Neural crest cell (in vitro differentiated cells): Measurements from ENCODE around the gene SNTA1. TPM values are rescaled to one million over a fixed set of nuclear protein-coding genes. Genes with fewer than 3 reads are reported as not detected.

Source experiments
- DNase-seq: peaks from one replicate; pipeline ENCODE4 v3.0.0; 2021; ENCODE audit warnings: low read depth, mixed read lengths, low spot score
- H3K27ac Mint-ChIP-seq: one replicate; pipeline ENCODE4 v1.8.0; 2021; ENCODE audit warnings: mild to moderate bottlenecking, mixed read lengths; ENCODE audit not compliant: unreplicated experiment
- H3K27me3 Mint-ChIP-seq: 2 replicates; pipeline ENCODE4 v1.8.0; 2021; ENCODE audit warnings: low read depth, mild to moderate bottlenecking, mixed read lengths
- H3K36me3 Mint-ChIP-seq: 2 replicates; pipeline ENCODE4 v1.8.0; 2021; ENCODE audit warnings: low read depth, mild to moderate bottlenecking, mixed read lengths
- H3K4me1 Mint-ChIP-seq: 2 replicates; pipeline ENCODE4 v1.8.0; 2021; ENCODE audit warnings: mixed read lengths
- H3K4me3 Mint-ChIP-seq: one replicate; pipeline ENCODE4 v1.8.0; 2021; ENCODE audit warnings: mild to moderate bottlenecking, mixed read lengths
- H3K9me3 Mint-ChIP-seq: 2 replicates; pipeline ENCODE4 v1.8.0; 2021; ENCODE audit warnings: mixed read lengths
- CTCF ChIP-seq: fragments of 200-600 bp; sonication (generic); conservative IDR thresholded peaks from 2 replicates; pipeline ENCODE4 v1.5.0; 2021; ENCODE audit warnings: antibody characterized with exemption, mild to moderate bottlenecking
- total RNA-seq: library from RNA; stranded (reverse); gene quantifications from 2 replicates; pipeline ENCODE4 v1.2.1, GENCODE V29; 2021

Gene SNTA1
- total RNA-seq, 1 donor from 2014 or later: 9.4 TPM

- peaks cover 8% of the 10 kb centered on the region for H3K36me3 Mint-ChIP-seq
These were observed 31.7 kb downstream of the SNTA1 start for GRCh38 chr20:33411711-33412483.

GRCh38 chr20:33411242-33411641, 32.3 kb downstream of the SNTA1 start:
- H3K27me3 Mint-ChIP-seq: no peaks in the 10 kb centered on the region
- H3K9me3 Mint-ChIP-seq: no peaks in the 10 kb centered on the region
- H3K36me3 Mint-ChIP-seq: peaks cover 9% of the 10 kb centered on the region
- DNase-seq: no peak
- H3K27ac Mint-ChIP-seq: peak overlapping the region; percentile 0
- H3K4me3 Mint-ChIP-seq: no peak overlapping the region
- peaks cover 9% of the 10 kb centered on the region for H3K4me1 Mint-ChIP-seq
- no peak for TF ChIP-seq CTCF

More at GRCh38 chr20:33411711-33412483, 31.7 kb downstream of the SNTA1 start:
- Mint-ChIP-seq H3K9me3 (no peaks in the 10 kb centered on the region), H3K4me1 (peaks cover 8% of the 10 kb centered on the region), H3K27me3 (no peaks in the 10 kb centered on the region), H3K4me3 (no peak overlapping the region), H3K27ac (peak overlapping the region; percentile 0)
- no peak for DNase-seq
- TF ChIP-seq CTCF: no peak

DNA sequence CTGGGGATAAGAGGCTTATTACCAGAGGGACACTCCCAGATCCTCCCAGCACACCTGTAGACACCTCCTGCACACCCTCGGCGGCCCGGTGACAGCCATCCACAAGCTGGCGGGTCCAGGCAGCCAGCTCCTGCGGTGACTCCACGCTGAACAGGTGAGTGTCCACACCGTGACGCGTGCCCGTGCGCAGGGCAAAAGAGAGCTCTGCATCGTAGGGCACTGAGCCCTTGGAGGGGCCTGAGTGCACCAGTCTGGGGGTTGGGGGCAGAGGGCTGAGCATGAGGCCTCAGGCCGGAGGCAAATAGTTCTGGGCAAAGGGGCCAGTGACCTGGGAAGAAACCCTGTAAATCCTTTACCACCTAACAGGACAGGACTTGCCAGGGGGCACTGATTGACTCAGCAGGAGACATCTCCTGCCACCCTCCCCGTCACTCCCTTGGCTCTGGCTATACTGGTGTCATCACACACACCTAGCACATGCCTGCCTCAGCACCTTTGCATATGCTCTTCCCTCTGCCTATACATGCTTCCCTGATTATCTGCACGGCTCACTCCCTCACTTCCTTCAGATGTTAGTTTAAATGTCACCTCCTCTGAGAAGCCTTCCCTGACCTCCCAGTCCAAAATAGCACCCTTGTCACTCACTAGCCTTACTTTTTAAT, 33.4 kb downstream of the SNTA1 start:
- no peak for TF ChIP-seq CTCF
- Mint-ChIP-seq H3K4me1 (peaks cover 9% of the 10 kb centered on the region), H3K27ac (no peak overlapping the region), H3K27me3 (no peaks in the 10 kb centered on the region), H3K4me3 (no peak overlapping the region), H3K9me3 (no peaks in the 10 kb centered on the region), H3K36me3 (peaks cover 9% of the 10 kb centered on the region)
- no peak for DNase-seq

- H3K4me3 Mint-ChIP-seq: no peak overlapping the region
- H3K4me1 Mint-ChIP-seq: peaks cover 9% of the 10 kb centered on the region
- no peak for TF ChIP-seq CTCF
- H3K9me3 Mint-ChIP-seq: no peaks in the 10 kb centered on the region
- no peak overlapping the region for H3K27ac Mint-ChIP-seq
- peaks cover 9% of the 10 kb centered on the region for H3K36me3 Mint-ChIP-seq
- H3K27me3 Mint-ChIP-seq: no peaks in the 10 kb centered on the region
- DNase-seq: no peak
These were observed 34.6 kb downstream of the SNTA1 start for GRCh38 chr20:33408716-33409654.

- Mint-ChIP-seq H3K27me3 (no peaks in the 10 kb centered on the region), H3K9me3 (no peaks in the 10 kb centered on the region), H3K27ac (no peak overlapping the region), H3K4me1 (peaks cover 9% of the 10 kb centered on the region), H3K4me3 (no peak overlapping the region), H3K36me3 (peaks cover 9% of the 10 kb centered on the region)
- TF ChIP-seq CTCF: no peak
- no peak for DNase-seq
These were observed 35.2 kb downstream of the SNTA1 start for GRCh38 chr20:33408313-33408712.
